ENCODE results near the gene DOCK10.

- TF ChIP-seq CTCF (IDR thresholded peaks at IDR 0.05) (no peak), EZH2 (IDR thresholded peaks at IDR 0.05; ENCODE audit: borderline replicate concordance, insufficient read depth, low read depth, low read length, poor library complexity, severe bottlenecking) (no peak)
Measured at GRCh38 chr2:224903621-224904020, 138.6 kb downstream of the DOCK10 start.
